ENCODE results near the gene EPC2.
"Not testable (repeated sequence)": the region's sequence is repeated elsewhere in the genome, so short reads cannot be mapped to it uniquely, and the experiment has no call there.

Gene EPC2

DNA sequence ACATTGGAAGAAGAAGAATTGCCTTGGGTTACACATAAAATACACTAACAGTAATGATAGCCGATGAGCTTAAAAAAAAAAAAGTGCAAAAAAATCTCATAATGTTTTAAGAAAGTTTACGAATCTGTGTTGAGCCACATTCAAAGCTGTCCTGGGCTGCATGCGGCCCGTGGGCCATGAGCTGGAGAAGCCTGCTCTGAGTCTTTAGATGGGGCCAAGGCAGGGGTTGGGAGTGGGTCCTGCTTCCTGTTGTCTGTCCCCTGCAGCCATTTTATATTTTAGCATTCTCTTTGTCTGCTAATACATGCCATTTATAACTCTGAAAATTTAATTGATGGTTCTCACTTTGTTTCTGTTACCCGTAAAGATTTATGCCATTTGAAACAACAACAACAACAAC, 93.2 kb downstream of the EPC2 start:
- FAIRE-seq: no peak

DNA sequence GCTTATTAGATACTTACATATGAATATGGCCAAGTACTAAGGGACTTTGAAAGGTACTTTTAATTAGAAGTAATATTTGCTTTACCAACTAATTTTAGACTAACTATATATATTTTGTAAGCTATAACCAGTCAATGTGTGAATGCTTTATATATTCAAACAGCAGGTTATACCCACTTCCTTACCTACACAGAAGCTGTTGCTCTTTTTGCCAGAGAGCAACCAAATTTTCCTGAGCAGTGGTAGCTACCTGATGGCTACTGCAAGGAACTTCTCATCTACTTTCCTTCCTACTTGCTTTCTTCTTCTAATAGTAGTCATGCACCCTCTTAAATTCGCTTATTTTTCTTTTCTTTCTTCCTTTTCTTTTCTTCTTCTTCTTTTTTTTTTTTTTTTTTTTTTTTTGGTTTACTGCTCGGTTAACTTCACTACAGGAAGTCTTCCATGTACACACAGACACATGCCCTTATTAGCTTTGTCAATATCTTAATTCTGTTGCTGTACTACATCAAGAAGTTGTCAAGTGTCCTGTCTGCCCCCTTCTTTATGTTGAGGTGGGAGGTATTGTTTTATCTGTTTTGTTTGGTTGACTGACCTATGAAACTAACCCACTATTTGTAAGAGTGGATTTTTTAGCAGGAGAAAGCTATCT, 95.0 kb downstream of the EPC2 start:
- FAIRE-seq: no peak

DNA sequence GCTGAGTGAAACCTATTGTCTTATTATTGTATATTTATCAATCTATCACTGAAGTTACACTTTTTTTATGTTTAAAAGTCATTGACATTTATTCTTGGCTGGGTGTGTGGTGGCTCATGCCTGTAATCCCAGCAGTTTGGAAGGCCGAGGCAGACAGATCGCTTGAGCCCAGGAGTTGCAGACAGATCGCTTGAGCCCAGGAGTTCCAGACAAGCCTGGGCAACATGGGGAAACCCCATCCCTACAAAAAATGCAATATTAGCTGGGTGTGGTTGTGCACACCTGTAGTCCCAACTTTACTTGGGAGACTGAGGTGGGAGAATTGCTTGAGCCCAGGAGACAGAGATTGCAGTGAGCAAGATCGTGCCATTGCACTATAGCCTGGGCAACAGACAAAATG, 97.8 kb downstream of the EPC2 start:
- no peak for FAIRE-seq

DNA sequence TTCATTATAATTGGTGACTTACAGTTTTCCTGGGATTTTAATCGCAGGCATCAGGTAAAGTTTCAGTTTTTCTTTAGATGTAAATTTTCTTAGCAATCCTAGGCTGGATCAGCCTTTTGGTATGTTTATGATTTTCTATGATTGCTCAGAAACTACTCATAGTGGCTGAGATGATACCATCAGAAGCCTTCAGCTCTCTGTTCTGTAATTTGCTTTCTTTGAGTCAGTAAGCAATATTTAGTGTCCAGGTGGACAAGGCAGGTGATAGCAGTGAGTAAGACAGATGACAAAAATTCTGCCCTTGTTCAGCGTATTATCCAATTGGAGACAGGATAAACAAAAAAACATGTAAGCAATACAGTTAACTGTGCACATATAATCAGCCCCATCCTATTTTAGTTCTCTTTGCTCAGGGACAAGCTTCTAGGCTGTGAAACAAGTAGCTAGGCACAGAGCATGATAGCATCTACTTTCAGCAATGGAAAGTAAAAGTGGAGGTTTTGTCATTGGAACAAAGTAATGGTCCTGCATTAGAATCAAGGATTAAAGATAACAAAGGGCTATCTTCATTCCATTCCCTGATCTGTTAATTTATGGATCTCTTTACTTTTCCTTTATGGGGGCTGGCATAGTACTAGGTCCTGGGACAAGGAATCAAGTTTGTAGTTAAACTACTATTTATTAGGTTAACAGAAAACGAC, 100.8 kb downstream of the EPC2 start:
- FAIRE-seq: no peak

DNA sequence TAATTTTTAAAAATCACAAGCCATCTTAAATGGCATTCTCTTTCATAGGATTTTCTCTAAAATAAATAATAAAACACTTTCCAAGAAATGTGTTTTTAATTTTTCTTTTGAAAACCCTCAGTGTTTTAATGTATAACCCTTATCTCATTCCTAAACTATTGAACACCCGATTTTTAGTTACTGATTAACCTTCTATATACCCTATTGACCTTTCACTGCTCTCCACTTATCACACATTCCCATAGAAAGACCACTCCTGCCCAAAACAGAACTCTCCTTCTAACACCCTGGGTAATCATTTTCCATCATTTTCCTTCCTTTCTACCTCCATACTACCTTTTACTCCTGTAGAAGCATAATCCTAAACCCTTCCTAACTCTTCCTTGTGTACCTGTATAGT, 102.4 kb downstream of the EPC2 start:
- no peak for FAIRE-seq

DNA sequence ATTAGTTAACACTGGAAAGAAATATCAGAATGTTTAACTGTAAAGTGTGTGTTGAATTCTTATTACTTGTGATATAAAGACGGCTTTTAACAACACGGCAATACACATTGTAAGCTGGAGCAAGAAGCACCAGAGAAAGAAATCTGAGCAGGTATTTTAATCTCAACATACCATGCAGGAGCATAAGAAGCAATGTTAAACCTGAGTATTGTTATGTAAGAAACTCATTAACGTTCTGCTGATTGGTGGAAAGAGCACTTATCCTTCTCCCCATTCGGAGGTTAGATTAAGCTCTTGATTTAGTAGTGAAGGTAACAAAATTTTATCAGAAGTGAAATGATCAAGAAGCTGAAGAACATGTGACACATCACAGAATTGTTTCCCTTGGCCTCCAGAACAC, 107.4 kb downstream of the EPC2 start:
- FAIRE-seq: no peak

DNA sequence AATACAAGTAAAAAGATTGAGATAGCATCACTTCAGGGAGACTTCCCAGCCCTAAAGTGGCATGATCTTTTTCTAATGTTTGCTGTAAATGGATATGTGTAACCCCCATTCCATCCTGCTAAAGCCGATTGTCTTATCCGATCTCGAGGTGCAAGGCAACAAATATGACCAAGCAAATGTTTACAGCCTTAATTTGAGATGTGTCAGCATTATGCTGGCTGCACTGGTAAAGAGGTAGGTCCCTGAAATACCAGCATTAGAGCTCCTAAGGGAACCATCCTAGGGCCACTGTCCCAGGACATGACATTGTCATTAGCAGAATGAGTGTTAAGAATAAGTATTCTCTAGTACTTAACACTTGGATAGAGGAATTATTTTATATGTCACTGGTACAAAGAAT, 108.4 kb downstream of the EPC2 start:
- FAIRE-seq: no peak

DNA sequence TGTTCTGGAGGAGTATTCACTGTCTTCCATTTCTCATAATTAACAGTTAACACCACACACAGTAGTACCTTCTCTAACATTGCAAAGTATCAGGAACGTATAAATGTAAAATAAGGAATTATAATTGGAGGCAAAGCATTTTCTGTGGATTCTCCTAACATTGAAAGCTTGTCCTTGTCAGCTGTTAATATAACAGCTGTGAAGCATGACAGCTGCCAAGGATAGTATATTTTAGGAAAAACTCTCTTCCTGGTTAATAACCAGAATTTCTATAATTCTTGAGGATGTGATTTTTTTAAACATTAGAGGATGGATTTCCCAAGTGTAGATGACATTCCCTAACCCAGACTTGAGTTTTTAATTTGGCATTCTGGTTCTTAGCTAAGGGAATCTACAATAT, 110.3 kb downstream of the EPC2 start:
- FAIRE-seq: no peak

DNA sequence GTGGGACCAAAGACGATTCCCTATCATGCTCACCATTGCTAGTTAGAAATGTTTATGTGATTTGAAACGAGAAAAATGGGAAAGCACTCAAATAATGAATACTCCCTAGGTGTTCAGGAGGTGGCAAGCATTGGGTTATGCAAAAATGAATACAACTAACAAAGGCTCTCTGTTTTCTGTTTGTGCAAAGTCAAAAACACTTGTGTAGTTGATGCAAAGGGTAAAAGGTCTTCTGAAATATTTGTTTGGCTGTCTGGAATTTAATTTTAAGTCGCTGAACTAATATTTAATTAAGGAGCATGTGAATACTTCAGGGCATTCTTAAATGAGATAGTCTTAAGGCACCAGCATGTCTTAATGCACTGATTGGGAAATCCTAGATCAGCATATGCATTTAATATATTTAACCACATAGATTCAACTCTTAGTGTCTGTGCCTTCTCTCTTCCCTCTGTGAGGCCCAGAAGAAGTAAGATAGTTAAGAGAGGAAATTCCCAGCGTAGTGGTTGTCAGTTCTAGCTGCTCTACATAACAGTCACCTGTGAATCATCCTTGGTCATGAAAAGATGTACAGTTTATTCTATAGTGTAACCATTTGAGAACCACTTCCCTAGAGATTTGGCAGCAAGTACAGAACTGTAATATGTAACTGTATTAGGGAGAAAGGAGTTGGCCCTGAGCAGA, 111.9 kb downstream of the EPC2 start:
- FAIRE-seq: no peak

DNA sequence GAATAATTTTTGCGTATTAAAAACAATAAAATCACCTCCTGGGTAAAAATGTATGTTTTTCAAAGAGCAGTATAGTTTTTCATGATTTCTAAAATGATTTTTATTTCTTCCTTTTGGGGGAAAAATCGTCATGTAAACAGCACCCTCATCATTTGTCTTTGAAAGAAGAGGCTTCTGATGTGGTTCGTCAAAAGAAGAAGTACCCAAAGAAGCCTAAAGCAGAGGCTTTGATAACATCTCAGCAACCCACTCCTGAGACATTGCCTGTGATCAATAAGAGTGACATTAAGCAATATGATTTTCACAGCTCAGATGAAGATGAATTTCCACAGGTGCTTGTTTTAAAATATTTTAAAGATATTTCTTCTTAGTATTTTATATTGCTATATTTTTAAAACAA, 120.3 kb downstream of the EPC2 start:
- FAIRE-seq: no peak

DNA sequence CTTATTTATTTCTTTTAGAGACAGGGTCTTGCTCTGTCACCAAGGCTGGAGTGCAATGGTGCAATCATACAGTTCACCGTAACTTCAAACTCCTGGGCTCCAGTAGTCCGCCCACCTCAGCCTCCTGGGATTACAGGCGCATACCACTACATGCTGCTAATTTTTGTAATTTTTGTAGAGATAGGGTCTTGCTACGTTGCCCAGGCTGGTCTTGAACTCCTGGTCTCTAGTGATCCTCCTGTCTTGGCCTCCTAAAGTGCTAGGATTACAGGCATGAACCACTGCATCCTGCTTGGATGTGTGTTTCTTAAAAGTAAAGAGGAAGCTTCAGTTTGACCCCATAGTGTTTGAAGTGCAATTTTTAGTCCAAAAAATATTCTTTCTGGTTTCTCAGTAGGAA, 125.5 kb downstream of the EPC2 start:
- no peak for FAIRE-seq

DNA sequence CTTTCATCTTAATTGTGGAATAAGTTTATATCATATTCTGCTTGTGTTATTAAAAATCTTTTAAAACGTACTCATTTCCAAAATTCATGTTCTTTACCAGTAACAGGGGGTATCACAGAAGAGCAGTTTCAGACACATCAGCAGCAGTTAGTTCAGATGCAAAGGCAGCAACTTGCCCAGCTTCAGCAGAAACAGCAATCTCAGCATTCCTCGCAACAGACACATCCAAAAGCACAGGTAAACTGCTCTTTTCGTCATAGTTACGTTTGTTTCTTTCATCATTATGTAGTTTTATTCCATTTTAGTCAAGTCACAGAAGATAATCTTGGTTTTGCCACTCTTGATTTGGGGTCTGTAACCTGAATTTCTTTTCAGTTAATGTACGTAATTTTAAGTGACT, 137.0 kb downstream of the EPC2 start:
- no peak for FAIRE-seq

DNA sequence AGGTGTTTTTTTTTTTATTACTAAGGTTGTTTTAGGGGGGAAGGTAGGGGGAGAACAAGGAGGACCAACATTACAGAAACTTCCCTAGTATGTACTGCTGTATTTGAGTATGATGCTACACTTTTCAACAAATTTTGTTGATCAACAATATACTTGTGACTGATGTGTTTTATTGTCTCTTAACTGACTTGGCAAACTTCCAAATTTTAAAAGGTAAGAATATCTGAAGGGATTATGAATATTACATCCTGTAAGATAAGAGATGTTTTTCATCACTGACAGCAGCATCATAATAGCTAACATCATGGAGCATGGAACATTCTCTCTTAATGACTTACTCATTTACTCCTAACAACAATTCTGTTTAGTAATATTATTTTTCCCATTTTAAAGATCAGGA, 144.5 kb downstream of the EPC2 start:
- FAIRE-seq: no peak

DNA sequence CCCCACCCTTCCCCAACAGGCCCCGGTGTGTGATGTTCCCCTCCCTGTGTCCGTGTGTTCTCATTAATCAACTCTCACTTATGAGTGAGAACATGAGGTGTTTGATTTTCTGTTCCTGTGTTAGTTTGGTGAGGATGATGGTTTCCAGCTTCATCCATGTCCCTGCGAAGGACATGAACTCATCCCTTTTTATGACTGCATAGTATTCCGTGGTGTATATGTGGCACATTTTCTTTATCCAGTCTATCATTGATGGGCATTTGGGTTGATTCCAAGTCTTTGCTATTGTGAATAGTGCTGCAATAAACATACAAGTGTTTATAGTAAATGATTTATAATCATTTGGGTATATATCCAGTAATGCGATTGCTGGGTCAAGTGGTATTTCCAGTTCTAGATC, 145.6 kb downstream of the EPC2 start:
- FAIRE-seq: not testable (repeated sequence)

DNA sequence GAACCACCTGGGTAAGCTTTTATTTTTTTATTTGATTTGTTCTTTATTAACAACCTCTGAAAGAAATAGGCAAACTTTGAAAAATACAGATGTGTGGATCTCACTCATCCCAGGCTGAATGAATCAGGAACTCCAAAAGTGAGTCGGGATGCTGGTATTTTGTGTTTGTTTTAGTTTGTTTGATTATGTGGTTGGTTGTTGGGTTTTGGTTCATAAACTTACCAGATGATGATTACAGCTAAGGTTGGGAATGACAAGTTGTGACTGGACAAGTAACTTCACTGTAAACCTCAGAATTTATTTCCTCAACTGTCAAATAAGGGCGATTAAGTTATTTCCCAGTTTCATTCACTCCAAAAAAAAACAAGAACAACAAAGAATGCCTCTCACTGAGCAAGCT, 150.0 kb downstream of the EPC2 start:
- no peak for FAIRE-seq

DNA sequence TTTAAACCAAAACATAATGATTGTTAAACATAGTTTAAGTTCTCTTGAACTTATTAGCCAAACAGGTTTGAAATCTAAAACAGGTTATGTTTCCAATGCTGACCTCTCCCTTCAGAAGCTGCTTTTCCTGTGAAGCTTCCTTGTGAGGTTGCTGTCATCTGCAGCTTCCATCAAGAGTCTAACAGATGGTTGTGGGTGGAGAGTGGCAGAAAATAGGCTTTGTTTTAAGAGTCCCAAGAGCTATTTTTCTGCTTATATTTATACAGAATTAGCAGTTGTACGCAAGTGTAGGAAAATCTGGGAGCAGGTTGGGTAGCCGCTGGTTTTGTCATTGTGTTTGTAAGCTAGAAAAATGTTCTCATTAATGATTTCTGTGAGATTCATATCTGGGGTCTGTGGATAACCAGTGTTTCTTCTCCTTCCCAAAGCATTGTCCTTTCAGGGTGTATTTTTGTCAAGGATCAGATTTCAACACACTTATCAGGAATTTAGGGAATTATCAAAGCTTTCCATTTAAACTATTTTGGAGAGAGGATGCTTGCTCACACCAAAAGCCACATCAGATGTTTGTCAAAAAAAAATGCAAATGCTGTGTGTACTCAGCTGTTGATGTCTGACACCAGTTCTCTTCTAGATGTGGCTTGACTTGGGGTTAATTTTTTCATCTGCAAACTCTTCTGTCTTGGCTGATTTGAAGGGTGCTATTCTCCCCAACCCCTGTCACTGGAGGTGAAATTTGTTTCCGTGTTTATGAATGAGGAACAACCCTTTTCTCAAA, 152.4 kb downstream of the EPC2 start:
- FAIRE-seq: no peak

DNA sequence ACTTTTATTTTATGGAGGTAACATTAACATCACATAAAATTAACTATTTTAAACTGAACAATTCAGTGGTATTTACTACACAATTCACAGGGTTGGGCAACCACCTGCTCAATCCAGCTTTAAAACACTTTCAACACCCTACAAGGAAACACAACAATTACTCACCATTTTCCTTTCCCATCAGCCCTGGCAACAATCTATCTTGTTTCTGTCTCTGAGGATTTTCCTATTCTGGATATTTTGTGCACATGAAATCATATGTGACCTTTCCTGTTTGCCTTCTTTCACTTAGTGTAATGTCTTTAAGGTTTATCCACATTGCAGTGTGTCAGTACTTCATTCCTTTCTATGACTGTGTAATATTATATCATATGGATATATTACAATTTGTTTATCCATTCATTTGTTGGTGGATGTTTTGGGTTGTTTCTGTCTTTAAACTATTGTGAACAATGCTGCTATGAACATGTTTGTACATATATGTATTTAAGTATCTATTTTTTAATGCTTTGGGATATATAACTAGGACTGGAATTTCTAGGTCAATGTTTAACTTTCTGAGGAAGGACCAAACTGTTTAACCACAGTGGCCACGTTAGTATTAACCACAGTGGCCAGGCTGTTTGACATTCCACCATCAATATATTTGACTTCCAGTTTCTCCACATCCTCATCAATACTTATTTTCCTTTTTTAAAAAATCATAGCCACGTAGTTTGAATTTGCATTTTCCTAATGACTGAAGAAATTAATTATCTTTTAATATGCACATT, 158.1 kb downstream of the EPC2 start:
- no peak for FAIRE-seq

DNA sequence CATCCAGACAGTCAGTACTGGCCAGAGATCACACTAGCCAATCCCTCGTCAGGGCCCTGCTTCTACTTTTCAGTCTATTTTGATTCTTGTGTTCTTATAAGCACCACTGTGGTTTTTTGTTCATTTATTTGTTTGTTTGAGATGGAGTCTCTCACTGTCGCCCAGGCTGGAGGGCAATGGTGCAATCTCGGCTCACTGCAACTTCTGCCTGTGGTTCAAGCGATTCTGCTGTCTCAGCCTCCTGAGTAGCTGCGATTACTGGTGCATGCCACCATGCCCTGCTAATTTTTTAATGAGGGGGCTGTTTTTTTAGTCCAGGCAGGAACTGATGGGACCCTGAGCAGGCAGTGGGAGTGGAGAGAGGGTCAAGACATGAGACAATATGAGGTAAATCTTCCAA, 165.5 kb downstream of the EPC2 start:
- no peak for FAIRE-seq

DNA sequence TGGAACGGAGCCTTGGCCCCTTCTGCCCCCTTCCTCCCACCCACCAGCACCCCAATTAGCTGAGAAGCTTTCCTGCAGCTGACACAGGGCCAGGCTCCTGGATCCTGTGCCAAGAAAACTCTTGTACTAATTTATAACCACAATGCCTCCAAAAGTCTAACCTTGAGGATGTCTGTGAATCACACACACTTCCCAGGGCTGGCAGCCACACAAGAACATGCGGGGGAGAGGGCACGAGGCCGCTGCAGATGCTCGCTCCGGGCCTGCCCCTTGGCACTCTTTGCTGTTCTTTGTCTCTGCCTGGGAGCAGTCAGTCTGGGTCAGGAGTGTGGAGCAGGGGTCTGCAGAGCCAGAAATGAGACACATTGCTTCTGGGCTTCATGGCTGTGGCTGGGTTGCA, 167.8 kb downstream of the EPC2 start:
- FAIRE-seq: no peak

DNA sequence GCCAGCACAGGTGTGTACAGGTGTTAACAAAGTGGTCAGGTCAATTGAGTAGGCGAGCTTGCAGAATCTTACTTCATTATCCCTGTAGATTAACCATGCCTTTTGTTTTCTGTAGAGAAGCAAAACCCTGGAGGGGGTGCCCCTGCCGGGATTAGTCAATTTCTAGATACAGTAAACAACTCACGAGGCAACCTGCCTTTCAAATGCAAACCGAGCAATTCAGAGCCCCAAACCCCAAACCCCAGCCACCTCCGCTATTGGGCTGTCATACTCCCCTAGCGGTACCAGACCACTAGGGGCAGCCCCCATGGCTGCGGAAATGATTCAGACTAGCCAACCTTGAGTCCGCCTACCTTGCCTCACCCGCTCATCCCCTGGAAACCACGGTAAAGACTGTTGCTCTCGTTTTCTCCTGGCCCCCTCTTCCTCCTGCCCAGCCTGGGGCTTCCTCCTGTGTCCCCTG, 169.1 kb downstream of the EPC2 start:
- FAIRE-seq: no peak

DNA sequence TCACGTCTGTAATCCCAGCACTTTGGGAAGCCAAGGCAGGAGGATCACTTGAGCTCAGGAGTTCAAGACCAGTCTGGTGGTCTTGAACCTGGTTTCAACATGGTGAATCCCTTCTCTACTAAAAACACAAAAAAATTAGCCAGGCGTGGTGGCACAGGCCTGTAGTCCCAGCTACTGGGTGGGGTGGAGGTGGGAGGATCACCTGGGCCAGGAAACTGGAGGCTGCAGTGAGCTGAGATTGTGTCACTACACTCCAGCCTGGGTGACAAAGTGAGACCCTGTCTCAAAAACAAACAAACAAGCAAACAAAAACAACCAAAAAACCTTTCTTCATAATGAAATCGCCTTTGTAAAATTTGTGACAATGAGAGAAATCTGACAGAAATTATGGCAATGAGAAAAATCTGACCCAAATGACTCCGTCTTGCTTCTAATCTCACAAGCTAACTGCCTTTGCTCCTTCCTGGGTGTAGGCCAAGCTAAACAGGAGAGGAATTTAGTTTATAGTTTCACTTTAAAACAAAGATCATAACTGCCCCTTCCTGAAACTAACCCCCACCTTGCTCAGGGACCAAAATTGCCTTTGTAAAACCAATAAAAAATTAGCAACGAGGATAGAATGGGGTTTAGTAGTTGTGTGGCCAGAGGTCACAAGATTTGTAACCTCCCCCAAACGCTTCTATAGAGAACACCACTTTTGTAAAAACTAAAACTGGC, 169.8 kb downstream of the EPC2 start:
- no peak for FAIRE-seq

DNA sequence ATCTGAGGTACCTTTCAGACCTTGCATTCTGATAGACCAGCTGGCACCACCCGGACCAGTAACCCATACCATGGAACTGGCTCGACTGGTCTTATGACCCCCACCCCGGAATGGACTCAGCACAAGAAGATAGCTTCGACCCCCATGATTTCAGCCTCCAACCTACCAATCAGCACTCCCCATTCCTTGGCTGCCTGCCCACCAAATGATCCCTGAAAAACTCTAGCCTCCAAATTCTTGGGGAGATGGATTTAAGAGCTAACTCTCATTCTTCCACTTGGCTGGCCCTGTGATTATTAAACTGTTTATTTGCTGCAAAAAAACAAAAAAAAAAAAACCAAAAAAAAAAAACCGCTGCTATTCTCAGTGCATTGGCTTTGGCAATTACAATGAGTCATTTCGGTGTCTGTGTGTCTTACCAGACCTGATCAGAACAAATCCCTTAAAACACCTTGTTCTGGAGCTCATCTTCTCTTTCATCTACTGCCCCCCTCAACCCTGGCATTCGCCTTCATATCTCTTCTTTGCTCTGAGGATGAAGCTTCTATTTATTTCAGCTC, 170.4 kb downstream of the EPC2 start:
- FAIRE-seq: no peak
